ENCODE results near the gene MYZAP.

- no peak for TF ChIP-seq ZNF232 (CRISPR knock-in tag; IDR thresholded peaks at IDR 0.05)
- TF ChIP-seq, protein P1, sequence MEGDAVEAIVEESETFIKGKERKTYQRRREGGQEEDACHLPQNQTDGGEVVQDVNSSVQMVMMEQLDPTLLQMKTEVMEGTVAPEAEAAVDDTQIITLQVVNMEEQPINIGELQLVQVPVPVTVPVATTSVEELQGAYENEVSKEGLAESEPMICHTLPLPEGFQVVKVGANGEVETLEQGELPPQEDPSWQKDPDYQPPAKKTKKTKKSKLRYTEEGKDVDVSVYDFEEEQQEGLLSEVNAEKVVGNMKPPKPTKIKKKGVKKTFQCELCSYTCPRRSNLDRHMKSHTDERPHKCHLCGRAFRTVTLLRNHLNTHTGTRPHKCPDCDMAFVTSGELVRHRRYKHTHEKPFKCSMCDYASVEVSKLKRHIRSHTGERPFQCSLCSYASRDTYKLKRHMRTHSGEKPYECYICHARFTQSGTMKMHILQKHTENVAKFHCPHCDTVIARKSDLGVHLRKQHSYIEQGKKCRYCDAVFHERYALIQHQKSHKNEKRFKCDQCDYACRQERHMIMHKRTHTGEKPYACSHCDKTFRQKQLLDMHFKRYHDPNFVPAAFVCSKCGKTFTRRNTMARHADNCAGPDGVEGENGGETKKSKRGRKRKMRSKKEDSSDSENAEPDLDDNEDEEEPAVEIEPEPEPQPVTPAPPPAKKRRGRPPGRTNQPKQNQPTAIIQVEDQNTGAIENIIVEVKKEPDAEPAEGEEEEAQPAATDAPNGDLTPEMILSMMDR (IDR thresholded peaks at IDR 0.05) = no peak
- TF ChIP-seq, protein P2, sequence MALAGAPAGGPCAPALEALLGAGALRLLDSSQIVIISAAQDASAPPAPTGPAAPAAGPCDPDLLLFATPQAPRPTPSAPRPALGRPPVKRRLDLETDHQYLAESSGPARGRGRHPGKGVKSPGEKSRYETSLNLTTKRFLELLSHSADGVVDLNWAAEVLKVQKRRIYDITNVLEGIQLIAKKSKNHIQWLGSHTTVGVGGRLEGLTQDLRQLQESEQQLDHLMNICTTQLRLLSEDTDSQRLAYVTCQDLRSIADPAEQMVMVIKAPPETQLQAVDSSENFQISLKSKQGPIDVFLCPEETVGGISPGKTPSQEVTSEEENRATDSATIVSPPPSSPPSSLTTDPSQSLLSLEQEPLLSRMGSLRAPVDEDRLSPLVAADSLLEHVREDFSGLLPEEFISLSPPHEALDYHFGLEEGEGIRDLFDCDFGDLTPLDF (CRISPR knock-in tag; IDR thresholded peaks at IDR 0.05) = no peak
- TF ChIP-seq ZBTB43 (CRISPR knock-in tag; IDR thresholded peaks at IDR 0.05) = no peak
Measured at GRCh38 chr15:57662091-57662744, 70.5 kb downstream of the MYZAP start.
